Measurements from ENCODE around the gene SELE.

DNA sequence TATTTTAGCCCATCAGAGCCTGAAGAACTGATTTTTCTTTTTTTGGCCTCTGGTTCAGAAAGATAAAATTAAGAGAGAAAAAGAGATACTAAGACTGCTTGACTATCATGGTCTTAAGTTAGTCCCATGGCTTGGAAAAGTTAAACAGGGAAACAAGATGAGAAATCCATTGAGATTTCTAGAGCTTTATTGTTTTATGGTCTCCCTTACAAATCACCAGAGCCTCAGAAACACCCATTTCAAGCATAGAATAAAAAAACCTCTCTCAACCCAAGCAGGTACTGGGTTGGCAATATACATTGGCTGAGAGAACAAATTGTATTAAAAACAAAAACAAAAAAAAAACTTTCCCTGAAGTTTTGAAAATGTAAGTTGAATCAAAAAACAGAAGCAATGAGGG lies 3.9 kb downstream of the SELE start:
- TF ChIP-seq EZH2 (IDR thresholded peaks at IDR 0.05; ENCODE audit: insufficient read depth, poor library complexity, severe bottlenecking) = no peak
- no peak for TF ChIP-seq EZH2phosphoT487 (IDR thresholded peaks at IDR 0.05; ENCODE audit: insufficient read depth, low read depth)
